ENCODE results near the gene RBM19.
"Not testable (repeated sequence)": the region's sequence is repeated elsewhere in the genome, so short reads cannot be mapped to it uniquely, and the experiment has no call there.

The RBM19 gene, protein sequence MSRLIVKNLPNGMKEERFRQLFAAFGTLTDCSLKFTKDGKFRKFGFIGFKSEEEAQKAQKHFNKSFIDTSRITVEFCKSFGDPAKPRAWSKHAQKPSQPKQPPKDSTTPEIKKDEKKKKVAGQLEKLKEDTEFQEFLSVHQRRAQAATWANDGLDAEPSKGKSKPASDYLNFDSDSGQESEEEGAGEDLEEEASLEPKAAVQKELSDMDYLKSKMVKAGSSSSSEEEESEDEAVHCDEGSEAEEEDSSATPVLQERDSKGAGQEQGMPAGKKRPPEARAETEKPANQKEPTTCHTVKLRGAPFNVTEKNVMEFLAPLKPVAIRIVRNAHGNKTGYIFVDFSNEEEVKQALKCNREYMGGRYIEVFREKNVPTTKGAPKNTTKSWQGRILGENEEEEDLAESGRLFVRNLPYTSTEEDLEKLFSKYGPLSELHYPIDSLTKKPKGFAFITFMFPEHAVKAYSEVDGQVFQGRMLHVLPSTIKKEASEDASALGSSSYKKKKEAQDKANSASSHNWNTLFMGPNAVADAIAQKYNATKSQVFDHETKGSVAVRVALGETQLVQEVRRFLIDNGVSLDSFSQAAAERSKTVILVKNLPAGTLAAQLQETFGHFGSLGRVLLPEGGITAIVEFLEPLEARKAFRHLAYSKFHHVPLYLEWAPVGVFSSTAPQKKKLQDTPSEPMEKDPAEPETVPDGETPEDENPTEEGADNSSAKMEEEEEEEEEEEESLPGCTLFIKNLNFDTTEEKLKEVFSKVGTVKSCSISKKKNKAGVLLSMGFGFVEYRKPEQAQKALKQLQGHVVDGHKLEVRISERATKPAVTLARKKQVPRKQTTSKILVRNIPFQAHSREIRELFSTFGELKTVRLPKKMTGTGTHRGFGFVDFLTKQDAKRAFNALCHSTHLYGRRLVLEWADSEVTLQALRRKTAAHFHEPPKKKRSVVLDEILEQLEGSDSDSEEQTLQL

DNA sequence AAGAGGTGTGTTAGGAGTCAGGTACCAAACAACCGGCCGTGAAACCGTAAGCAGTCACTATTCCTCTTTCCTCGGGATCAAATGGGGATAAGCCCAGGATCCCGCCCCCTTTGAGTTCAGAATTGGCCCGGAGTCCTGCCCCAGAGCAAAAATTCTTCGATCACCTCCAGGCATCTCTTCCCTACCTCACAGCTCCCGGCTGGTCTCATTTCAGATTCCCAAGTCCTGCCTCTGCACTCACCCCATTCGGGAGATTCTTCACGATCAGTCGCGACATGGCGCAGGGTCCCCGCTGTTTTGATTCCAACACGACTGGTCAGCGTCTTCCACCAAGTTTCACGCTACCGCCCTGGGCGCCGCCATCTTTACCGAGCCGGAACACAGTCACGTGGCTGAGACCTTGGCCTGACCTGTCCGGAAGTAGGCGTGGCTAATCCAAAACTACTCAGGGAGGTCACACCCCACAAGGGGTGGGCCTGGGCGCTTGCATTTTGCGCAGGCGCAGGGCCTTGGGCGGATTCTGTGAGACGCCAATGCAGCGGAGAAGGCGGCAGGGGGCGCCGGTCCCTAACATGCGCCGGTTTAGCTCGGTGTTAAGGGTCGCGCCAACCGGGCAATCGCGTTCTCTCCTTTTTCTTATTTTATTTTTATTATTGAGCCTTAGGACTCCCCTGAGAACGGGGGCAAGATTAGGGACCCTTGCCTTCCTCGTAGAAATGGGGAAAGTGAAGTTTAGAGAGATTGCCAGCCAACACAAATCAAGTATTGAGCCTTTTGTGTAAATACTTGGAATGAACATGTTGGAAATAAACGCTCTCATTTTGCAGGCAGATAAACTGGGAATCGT is at the start of gene RBM19:
Gene RBM19 (minus strand): TSS at position 375 of the 847 bp plus-strand sequence. CDS start 98 bp downstream, at position 277.
- Histone ChIP-seq H3K36me3 (ENCODE audit: insufficient read depth, low read length) (no peaks in the 10 kb centered on the region), H3K9ac (ENCODE audit: low read depth, low read length) (peak within 1 kb of the TSS; percentile 71), H3K9me3 (ENCODE audit: control insufficient read depth, insufficient read depth, low read length) (no peaks in the 10 kb centered on the region), H3K4me1 (ENCODE audit: insufficient read depth, low read length) (no peaks in the 10 kb centered on the region)

DNA sequence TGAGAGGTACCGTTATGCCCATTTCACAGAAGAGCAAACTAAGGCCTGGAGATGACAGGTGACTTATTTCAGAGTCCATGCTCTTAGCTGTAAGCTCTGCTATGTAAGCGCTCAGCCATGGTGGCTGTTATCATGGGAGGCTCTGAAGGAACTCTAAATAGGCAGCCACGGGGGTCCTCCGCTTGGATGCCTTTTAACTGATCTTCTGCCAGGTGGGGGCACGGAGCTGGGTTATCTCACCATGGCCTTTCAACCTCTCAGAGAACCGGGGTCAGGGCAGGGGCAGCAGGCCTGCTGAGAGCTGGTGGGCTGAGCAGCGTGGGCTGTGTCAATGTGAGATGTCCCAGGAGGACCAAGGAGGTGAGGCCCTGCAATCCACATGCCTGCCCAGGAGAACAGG is 49.7 kb upstream of the RBM19 start:
- no peak overlapping the region for H3K9ac ChIP-seq (ENCODE audit: low read depth, low read length)
- no peaks in the 10 kb centered on the region for H3K4me1 ChIP-seq (ENCODE audit: insufficient read depth, low read length)
- H3K36me3 ChIP-seq (ENCODE audit: insufficient read depth, low read length), result no peaks in the 10 kb centered on the region
- no peaks in the 10 kb centered on the region for H3K9me3 ChIP-seq (ENCODE audit: control insufficient read depth, insufficient read depth, low read length)

DNA sequence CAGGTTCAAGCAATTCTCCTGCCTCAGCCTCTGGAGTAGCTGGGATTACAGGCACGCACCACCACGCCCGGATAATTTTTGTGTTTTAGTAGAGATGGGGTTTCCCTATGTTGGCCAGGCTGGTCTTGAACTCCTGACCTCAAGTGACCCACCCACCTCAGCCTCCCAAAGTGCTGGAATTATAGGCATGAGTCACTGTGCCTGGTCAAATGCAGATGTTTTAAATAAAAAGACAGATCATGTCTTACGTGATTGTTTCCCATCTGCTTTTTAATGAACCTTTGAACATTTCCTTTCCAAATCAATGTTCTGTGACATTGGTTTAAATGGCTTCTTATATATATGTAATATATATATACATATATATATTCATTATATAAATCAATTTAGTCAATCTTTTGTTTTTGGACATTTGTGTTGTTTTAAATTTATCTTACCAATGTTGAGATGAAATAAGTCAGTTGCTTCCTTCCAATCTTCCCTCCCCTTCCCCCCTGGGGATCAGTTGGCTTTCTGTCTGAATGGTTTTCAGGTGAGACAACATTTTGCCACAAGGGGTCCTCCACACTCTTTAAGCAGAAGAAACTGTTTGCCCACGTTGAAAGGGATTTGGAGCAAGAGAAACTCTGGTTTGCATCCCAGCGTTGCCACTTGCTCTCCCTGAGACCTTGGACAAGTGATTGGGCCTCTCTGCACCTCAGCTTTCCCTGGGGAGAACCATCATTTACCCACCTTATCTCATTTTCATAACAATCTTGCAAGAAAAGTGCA is 47.6 kb upstream of the RBM19 start:
- no peaks in the 10 kb centered on the region for H3K4me1 ChIP-seq (ENCODE audit: insufficient read depth, low read length)
- no peak overlapping the region for H3K9ac ChIP-seq (ENCODE audit: low read depth, low read length)
- no peaks in the 10 kb centered on the region for H3K9me3 ChIP-seq (ENCODE audit: control insufficient read depth, insufficient read depth, low read length)
- no peaks in the 10 kb centered on the region for H3K36me3 ChIP-seq (ENCODE audit: insufficient read depth, low read length)

DNA sequence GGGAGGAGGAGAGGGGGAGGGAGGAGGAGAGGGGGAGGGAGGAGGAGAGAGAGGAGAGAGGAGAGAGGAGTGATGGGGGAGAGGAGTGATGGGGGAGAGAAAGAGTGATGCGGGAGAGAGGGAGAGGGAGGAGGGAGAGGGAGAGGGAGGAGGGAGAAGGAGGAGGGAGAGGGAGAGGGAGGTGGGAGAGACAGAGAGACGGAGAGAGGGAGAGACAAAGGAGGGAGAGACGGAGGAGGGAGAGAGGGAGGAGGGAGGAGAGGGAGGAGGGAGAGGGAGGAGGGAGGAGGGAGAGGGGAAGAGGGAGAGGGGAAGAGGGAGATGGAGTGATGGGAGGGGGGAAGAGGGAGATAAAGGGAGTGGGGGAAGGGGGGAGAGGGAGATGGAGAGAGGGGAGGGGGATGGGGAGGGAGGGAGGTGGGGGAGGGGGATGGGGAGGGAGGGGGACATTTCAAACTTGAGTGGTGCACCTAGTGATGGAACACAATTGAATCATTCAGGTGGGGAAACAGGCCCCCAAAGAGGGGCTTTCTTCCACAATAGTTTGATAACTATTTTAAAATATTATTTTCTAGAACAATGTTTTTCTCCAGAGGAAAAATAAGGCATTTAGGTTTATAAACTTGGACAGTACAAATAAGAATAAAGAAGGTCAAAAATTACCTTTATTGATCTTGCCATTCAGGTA is 46.8 kb upstream of the RBM19 start:
- no peaks in the 10 kb centered on the region for H3K4me1 ChIP-seq (ENCODE audit: insufficient read depth, low read length)
- no peak overlapping the region for H3K9ac ChIP-seq (ENCODE audit: low read depth, low read length)
- no peaks in the 10 kb centered on the region for H3K36me3 ChIP-seq (ENCODE audit: insufficient read depth, low read length)
- H3K9me3 ChIP-seq (ENCODE audit: control insufficient read depth, insufficient read depth, low read length), result no peaks in the 10 kb centered on the region

DNA sequence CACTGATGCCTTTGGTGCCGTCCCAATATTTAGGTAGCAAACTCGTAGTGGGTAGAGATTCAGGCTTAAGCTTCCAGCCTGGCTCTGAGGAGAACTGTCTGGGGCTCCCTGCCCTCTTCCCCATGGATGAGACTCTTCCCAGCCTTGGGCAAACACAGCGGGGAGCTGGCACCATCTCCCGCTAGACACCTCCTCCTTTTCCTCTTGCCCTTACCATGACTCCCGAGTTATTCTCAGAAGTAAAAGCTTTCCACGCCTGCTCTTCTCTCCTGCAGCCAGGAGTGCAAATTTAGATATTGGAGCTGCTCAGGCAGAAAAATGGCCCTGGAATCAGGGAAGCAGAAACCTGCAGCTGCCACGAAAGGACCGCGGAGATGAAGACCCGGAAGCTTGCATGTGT is 45.6 kb upstream of the RBM19 start:
- H3K36me3 ChIP-seq (ENCODE audit: insufficient read depth, low read length), result no peaks in the 10 kb centered on the region
- H3K4me1 ChIP-seq (ENCODE audit: insufficient read depth, low read length), result no peaks in the 10 kb centered on the region
- H3K9ac ChIP-seq (ENCODE audit: low read depth, low read length), result peak overlapping the region; percentile 5; the same call in 1 of the 2 replicates
- no peaks in the 10 kb centered on the region for H3K9me3 ChIP-seq (ENCODE audit: control insufficient read depth, insufficient read depth, low read length)

DNA sequence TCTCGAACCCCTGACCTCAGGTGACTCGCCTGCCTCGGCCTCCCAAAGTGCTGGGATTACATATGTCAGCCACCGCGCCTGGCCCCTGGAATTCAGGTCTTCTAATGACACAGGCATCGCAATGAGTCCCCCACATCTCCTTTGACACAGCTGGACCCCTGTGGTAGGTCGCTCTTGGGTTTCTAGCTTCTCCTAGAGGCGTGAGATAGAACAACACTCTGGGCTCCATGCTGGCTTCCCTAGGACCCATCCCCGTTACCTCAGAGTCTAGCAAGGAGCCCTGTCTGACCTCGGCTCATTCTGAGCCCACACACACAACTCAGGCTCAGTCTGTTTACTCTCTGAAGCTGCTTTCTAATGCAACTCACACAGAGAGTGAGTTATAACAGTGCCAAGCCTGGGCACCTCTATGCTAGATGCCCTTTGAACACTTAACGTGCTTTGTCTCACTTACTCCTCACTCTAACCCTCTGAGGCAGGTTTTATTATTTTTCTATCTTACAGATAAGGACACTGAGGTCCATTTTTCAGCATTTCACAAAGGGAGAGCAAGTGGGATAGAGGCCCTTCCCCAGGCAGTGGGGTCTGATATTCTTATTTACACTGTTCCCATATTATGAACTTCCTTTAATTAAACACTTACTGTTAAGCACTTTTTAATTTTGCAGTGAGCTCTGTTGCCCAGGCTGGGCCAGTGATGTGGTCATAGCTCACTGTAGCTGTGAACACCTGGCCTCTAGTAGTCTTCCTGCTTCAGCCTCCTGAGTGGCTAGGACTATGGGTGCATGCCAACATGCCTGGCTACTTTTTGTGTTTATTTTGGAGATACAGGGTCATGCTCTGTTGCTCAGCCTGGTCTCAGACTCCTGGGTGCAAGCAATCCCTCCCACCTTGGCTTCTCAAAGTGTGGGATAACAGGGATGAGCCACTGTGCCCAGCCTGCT is 40.6 kb upstream of the RBM19 start:
- Histone ChIP-seq H3K4me1 (ENCODE audit: insufficient read depth, low read length) (no peaks in the 10 kb centered on the region), H3K9me3 (ENCODE audit: control insufficient read depth, insufficient read depth, low read length) (no peaks in the 10 kb centered on the region), H3K36me3 (ENCODE audit: insufficient read depth, low read length) (no peaks in the 10 kb centered on the region), H3K9ac (ENCODE audit: low read depth, low read length) (no peak overlapping the region)

DNA sequence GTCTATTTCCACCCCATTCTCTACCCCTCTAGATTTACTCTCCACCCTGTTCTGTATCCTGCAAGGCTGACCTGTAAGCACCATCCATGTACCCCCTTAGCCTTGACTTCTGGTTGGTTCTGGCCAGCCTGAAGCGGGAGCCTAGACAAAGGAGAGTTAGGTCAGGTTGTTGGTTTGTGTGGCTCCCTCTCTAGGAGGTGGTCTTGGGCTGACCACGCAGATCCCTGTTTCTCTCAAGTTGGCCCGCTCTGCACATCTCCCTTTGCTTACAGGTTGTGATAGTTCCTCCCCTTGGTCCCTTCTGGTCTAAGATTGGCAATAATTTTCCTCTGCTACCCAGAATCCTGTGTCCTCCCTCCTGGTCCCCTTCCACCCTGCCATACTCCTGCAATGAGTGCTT is 38.3 kb upstream of the RBM19 start:
- no peaks in the 10 kb centered on the region for H3K36me3 ChIP-seq (ENCODE audit: insufficient read depth, low read length)
- no peaks in the 10 kb centered on the region for H3K4me1 ChIP-seq (ENCODE audit: insufficient read depth, low read length)
- no peaks in the 10 kb centered on the region for H3K9me3 ChIP-seq (ENCODE audit: control insufficient read depth, insufficient read depth, low read length)
- H3K9ac ChIP-seq (ENCODE audit: low read depth, low read length), result no peak overlapping the region

DNA sequence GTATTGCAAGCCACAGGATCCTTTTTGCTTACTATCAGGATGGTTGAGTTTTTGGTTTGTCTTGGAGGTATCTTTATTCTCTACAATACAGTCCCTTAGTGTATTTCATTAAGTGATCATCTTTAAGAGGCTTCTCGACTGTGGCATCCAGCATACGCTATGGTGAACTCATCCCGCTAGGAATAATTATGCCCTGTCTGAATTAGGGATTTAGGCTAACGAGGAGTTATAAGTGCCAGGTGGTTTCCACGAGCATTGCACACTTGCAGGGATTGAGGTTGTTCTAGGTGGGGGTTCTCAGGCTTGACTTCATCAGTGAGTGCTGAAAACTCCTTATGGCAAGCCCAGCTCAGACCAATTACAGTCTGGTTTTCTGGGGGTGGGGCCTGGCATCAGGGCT is 37.2 kb upstream of the RBM19 start:
- H3K36me3 ChIP-seq (ENCODE audit: insufficient read depth, low read length), result no peaks in the 10 kb centered on the region
- no peak overlapping the region for H3K9ac ChIP-seq (ENCODE audit: low read depth, low read length)
- no peaks in the 10 kb centered on the region for H3K4me1 ChIP-seq (ENCODE audit: insufficient read depth, low read length)
- H3K9me3 ChIP-seq (ENCODE audit: control insufficient read depth, insufficient read depth, low read length), result no peaks in the 10 kb centered on the region

DNA sequence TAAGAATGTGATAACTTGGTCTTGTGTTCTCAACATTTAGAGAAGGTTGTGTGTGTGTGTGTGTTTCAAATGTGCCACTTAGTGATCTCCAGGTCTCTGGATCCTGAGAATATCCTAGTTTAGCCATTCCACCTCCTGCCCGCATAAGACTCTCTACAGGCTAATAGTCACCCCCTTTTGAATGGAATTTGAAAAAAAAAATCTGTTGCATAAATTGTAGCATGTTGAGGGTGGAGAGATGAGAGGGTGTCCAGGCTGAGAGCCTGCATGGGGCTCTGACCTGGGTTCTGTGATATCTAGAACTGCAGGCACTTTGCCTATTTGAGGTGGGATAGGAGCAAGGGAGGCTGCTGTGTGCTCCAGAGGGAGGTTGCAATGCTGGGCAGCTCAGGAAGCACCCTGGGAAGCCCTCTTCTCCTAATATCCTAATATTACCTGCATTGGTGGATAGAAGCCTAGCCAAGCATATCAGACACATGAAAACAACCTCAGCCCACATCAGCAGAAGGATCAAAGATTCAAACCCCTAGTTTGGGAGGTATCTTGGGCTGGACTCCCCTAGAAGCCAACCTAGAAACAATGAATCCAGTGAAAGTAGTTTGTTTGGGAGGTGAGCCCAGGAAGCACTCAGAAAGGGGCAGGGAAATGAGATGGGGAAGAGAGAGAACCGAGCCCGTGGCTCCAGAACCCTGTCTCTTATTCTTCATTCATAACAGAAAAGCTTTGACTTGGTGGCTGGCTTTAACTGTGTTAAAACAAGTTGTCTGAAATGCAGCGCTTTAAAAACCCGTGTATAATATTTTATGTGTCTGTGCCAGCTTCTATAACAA is 35.6 kb upstream of the RBM19 start:
- no peak overlapping the region for H3K9ac ChIP-seq (ENCODE audit: low read depth, low read length)
- H3K4me1 ChIP-seq (ENCODE audit: insufficient read depth, low read length), result no peaks in the 10 kb centered on the region
- H3K36me3 ChIP-seq (ENCODE audit: insufficient read depth, low read length), result no peaks in the 10 kb centered on the region
- H3K9me3 ChIP-seq (ENCODE audit: control insufficient read depth, insufficient read depth, low read length), result no peaks in the 10 kb centered on the region

DNA sequence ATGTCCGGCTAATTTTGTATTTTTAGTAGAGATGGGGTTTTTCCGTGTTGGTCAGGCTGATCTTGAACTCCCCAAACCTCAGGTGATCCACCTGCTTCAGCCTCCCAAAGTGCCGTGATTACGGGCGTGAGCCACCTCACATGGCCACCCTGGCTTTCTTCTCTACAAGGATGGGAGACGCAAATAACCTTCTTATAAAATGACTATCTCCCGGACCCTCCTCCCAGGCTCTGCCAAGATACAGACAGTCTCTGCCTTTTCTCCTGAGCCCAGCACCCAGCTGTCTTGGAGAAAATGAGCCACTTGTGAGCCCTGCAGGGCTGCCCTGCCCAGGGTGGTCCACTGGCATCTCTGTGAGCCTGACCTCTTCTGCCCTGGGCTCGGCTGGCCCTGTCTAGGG is 34.7 kb upstream of the RBM19 start:
- Histone ChIP-seq H3K9ac (ENCODE audit: low read depth, low read length) (no peak overlapping the region), H3K36me3 (ENCODE audit: insufficient read depth, low read length) (no peaks in the 10 kb centered on the region), H3K4me1 (ENCODE audit: insufficient read depth, low read length) (no peaks in the 10 kb centered on the region), H3K9me3 (ENCODE audit: control insufficient read depth, insufficient read depth, low read length) (no peaks in the 10 kb centered on the region)

DNA sequence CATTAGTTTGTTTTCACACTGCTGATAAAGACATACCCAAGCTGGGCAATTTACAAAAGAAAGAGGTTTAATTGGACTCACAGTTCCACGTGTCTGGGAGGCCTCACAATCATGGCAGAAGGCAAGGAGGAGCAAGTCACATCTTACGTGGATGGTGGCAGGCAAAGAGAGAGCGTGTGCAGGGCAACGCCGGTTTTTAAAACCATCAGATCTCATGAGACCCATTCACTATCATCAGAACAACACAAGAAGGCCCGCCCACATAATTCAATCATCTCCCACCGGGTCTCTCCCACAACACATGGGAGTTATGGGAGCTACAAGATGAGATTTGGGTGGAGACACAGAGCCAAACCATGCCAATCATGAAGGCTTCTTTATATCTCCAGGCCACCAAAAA is 34.1 kb upstream of the RBM19 start:
- H3K9ac ChIP-seq (ENCODE audit: low read depth, low read length); H3K36me3 ChIP-seq (ENCODE audit: insufficient read depth, low read length); H3K4me1 ChIP-seq (ENCODE audit: insufficient read depth, low read length); H3K9me3 ChIP-seq (ENCODE audit: control insufficient read depth, insufficient read depth, low read length): not testable (repeated sequence)

DNA sequence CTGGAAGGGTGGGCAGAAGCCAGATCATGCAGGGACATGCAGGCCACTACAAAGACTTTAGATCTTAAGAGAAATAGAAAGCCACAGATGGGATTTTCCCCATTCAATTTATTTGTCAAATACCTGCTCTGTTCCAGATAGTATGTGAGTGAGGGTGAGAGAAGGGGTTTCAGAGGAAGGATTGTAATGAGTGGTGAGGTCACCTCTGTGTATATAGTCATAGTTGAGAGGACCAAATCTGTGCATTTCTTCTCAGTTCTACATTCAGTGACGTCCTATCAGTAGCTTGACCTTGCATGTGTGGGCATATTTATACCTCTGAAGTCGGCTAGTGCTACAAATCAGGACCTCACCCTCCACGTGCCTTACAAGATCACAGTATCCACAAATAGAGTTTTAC is 31.2 kb upstream of the RBM19 start:
- no peaks in the 10 kb centered on the region for H3K4me1 ChIP-seq (ENCODE audit: insufficient read depth, low read length)
- H3K9me3 ChIP-seq (ENCODE audit: control insufficient read depth, insufficient read depth, low read length), result no peaks in the 10 kb centered on the region
- no peak overlapping the region for H3K9ac ChIP-seq (ENCODE audit: low read depth, low read length)
- H3K36me3 ChIP-seq (ENCODE audit: insufficient read depth, low read length), result no peaks in the 10 kb centered on the region
